Esophagus squamous epithelium (tissue), 5 donors: ENCODE results near the gene RGS7. TPM values are rescaled to one million over a fixed set of nuclear protein-coding genes. Genes with fewer than 3 reads are reported as not detected.
"Not testable (repeated sequence)": the region's sequence is repeated elsewhere in the genome, so short reads cannot be mapped to it uniquely, and the experiment has no call there.

ENCODE experiments used
- DNase-seq: peaks from one replicate; lab custom pipeline; 2025; lab: John Stamatoyannopoulos, UW
- H3K27ac ChIP-seq, 4 donors: fragments of 200-600 bp; sonication (generic); one replicate each; pipeline ENCODE4 v1.5.1; 2016 to 2019; ENCODE audit warnings: mild to moderate bottlenecking in 1 of 4
- H3K27me3 ChIP-seq, 4 donors: fragments of 200-600 bp; sonication (generic); 1 replicate in 3 of 4; 2 replicates in 1 of 4; pipeline versions ENCODE4 v1.5.1 to v1.6.0; 2017 to 2021; ENCODE audit warnings: antibody characterized with exemption in 1 of 4
- H3K36me3 ChIP-seq, 3 donors: fragments of 200-600 bp; sonication (generic); one replicate each; pipeline ENCODE4 v1.5.1; 2016 to 2019
- H3K4me1 ChIP-seq, 3 donors: fragments of 200-600 bp; sonication (generic); one replicate each; pipeline ENCODE4 v1.5.1; 2017 to 2019
- H3K4me3 ChIP-seq, 4 donors: fragments of 200-600 bp; sonication (generic); 1 replicate in 3 of 4; 2 replicates in 1 of 4; pipeline ENCODE4 v1.5.1; 2016 to 2019; ENCODE audit warnings: mild to moderate bottlenecking in 2 of 4, moderate library complexity in 1 of 4
- H3K9me3 ChIP-seq, 3 donors: fragments of 200-600 bp; sonication (generic); one replicate each; pipeline ENCODE4 v1.5.1; 2016 to 2019
- CTCF ChIP-seq, 6 experiments: fragments of 450-650 bp in 4 of 6; fragments of 200-600 bp in 2 of 6; sonication (generic) in 2 of 6; IDR thresholded peaks; one replicate each; pipeline ENCODE4 v1.5.1; 2016 to 2019; ENCODE audit warnings: antibody characterized with exemption in 6 of 6, mild to moderate bottlenecking in 4 of 6, moderate library complexity in 4 of 6
- POLR2A ChIP-seq, 4 donors: fragments of 450-650 bp; IDR thresholded peaks; one replicate each; pipeline ENCODE4 v1.6.1; 2017; ENCODE audit warnings: antibody characterized with exemption in 4 of 4, mild to moderate bottlenecking in 4 of 4, moderate library complexity in 3 of 4
- WGBS, 2 donors: methylation state at CpG; one replicate each; pipeline ENCODE4 v1.1.5; 2018; 5-methylcytosine and 5-hydroxymethylcytosine counted together
- intact Hi-C: fragments of 100-400 bp; cut with DNase I; formaldehyde crosslinking; loops from one replicate; pipeline ENCODE4 v1.15.0; 2022
- total RNA-seq, 4 donors: library from RNA; depleted of rRNA; stranded (reverse); fragments of >200 nt; gene quantifications; one replicate each; pipeline ENCODE4 v1.1.0, GENCODE V29; 2016
- donor health status: DM: yes; HTN: yes; CAD: no.

Gene RGS7
- total RNA-seq, 4 donors from 2014 or later: not detected

GRCh38 chr1:240976685-240977084 lies 380.3 kb downstream of the RGS7 start:
- intact Hi-C loops: no loop called here
- 77 to 89% methylated on average over 1 of the region's 1 CpG for WGBS, 2 donors
- H3K4me3 ChIP-seq: no peak overlapping the region
- no peak for TF ChIP-seq CTCF (IDR thresholded peaks at IDR 0.05)
- TF ChIP-seq POLR2A (IDR thresholded peaks at IDR 0.05): no peak
- no peak overlapping the region for H3K27ac ChIP-seq
- H3K9me3 ChIP-seq: no peaks in the 10 kb centered on the region
- no peaks in the 10 kb centered on the region for H3K4me1 ChIP-seq
- no peaks in the 10 kb centered on the region for H3K36me3 ChIP-seq
- H3K27me3 ChIP-seq: no peaks in the 10 kb centered on the region
- DNase-seq: no peak

- WGBS, 2 donors: 68 to 79% methylated on average over 3 of the region's 3 CpGs
- intact Hi-C loops: no loop called here
Measured at GRCh38 chr1:240973875-240974274, 383.1 kb downstream of the RGS7 start.

GRCh38 chr1:240972059-240972458 lies 384.9 kb downstream of the RGS7 start:
- 92 to 97% methylated on average over 3 of the region's 4 CpGs for WGBS, 2 donors
- H3K4me3 ChIP-seq, DNase-seq, H3K9me3 ChIP-seq, intact Hi-C loops, H3K27ac ChIP-seq, H3K4me1 ChIP-seq, H3K27me3 ChIP-seq, H3K36me3 ChIP-seq: not testable (repeated sequence)

More at GRCh38 chr1:240973875-240974274, 383.1 kb downstream of the RGS7 start:
- peaks cover 0 to 7% (median 0%) of the 10 kb centered on the region in 3 donors for H3K9me3 ChIP-seq
- no peaks in the 10 kb centered on the region for H3K36me3 ChIP-seq
- H3K27me3 ChIP-seq: no peaks in the 10 kb centered on the region
- TF ChIP-seq CTCF (IDR thresholded peaks at IDR 0.05) (no peak), POLR2A (IDR thresholded peaks at IDR 0.05) (no peak)
- DNase-seq: no peak
- no peak overlapping the region for H3K27ac ChIP-seq
- no peaks in the 10 kb centered on the region for H3K4me1 ChIP-seq
- no peak overlapping the region for H3K4me3 ChIP-seq

GRCh38 chr1:240970253-240970652 lies 386.8 kb downstream of the RGS7 start:
- 58 to 71% methylated on average over 4 of the region's 4 CpGs for WGBS, 2 donors
- Histone ChIP-seq H3K4me3 (no peak overlapping the region), H3K27me3 (no peaks in the 10 kb centered on the region), H3K4me1 (no peaks in the 10 kb centered on the region), H3K36me3 (no peaks in the 10 kb centered on the region), H3K9me3 (peaks cover 0 to 7% (median 0%) of the 10 kb centered on the region in 3 donors), H3K27ac (no peak overlapping the region)
- intact Hi-C loops: no loop called here
- TF ChIP-seq CTCF (IDR thresholded peaks at IDR 0.05): no peak
- no peak for TF ChIP-seq POLR2A (IDR thresholded peaks at IDR 0.05)
- no peak for DNase-seq

GRCh38 chr1:240968864-240969263 lies 388.1 kb downstream of the RGS7 start:
- WGBS, 2 donors: 80% methylated on average over 5 of the region's 5 CpGs
- intact Hi-C loops: no loop called here
- H3K4me1 ChIP-seq: no peaks in the 10 kb centered on the region

More at GRCh38 chr1:240968864-240969263, 388.1 kb downstream of the RGS7 start:
- TF ChIP-seq POLR2A (IDR thresholded peaks at IDR 0.05) (no peak), CTCF (IDR thresholded peaks at IDR 0.05) (no peak)
- no peak overlapping the region for H3K27ac ChIP-seq
- no peaks in the 10 kb centered on the region for H3K36me3 ChIP-seq
- peaks cover 0 to 7% (median 0%) of the 10 kb centered on the region in 3 donors for H3K9me3 ChIP-seq
- no peaks in the 10 kb centered on the region for H3K27me3 ChIP-seq
- DNase-seq: no peak
- no peak overlapping the region for H3K4me3 ChIP-seq
